Measurements from ENCODE around the gene FOXL1. TPM values are rescaled to one million over a fixed set of nuclear protein-coding genes. Genes with fewer than 3 reads are reported as not detected.

The FOXL1 gene
- total and polyA plus RNA-seq, 9 of the 15 experiments (the other 6 are each of a cell fraction or from before 2014, with no cell fraction given): not detected

GRCh38 chr16:86611941-86612340 is 33.6 kb downstream of the FOXL1 start:
- Histone ChIP-seq H4K20me1 (replicated peaks; ENCODE audit: control insufficient read depth, insufficient read depth, low read length) (no peaks in the 10 kb centered on the region), H3K4me1 (replicated peaks in 1 of 2; ENCODE audit: control insufficient read depth in 2 of 2, insufficient read depth in 2 of 2, low read length in 2 of 2) (no peaks in the 10 kb centered on the region), H2AFZ (ENCODE audit: low read depth, low read length) (no peak overlapping the region), H3K4me2 (ENCODE audit: insufficient read depth, low read length) (no peak overlapping the region), H3K9me1 (ENCODE audit: control insufficient read depth, insufficient read depth, low read length) (no peaks in the 10 kb centered on the region), H3K79me2 (ENCODE audit: control insufficient read depth, insufficient read depth, low read length) (no peaks in the 10 kb centered on the region), H3K4me3 (no peak overlapping the region), H3K27ac (ENCODE audit: extremely low read depth, low read depth, low read length) (no peak overlapping the region), H3K36me3 (ENCODE audit: control insufficient read depth, insufficient read depth, low read length) (no peaks in the 10 kb centered on the region), H3K27me3 (ENCODE audit: control insufficient read depth in 2 of 2, insufficient read depth in 2 of 2, low read length in 2 of 2) (peaks cover 18 to 31% of the 10 kb centered on the region in 2 experiments), H3K9me3 (replicated peaks; ENCODE audit: control insufficient read depth, insufficient read depth, low read depth, low read length) (no peaks in the 10 kb centered on the region), H3K9ac (ENCODE audit: insufficient read depth in 1 of 2, low read depth in 2 of 2, low read length in 2 of 2) (no peak overlapping the region)
- 0% methylated on average over 3 of the region's 3 CpGs for WGBS (ENCODE audit: insufficient coverage, low coverage, missing lambda C conversion rate)
- DNase-seq (ENCODE audit: extremely low read depth in 1 of 4, low spot score in 3 of 4) (no peak), FAIRE-seq (no peak), ATAC-seq (no peak)
- no TSS peak for BruUV-seq (replicated peaks)
- in situ Hi-C loops (cut with MboI) (no loop called here), intact Hi-C loops (cut with micrococcal nuclease) (no loop called here)
- TF ChIP-seq PTRF (tag; IDR thresholded peaks at IDR 0.05) (no peak), SRF (CRISPR knock-in tag; IDR thresholded peaks at IDR 0.05) (no peak), ZNF316 (IDR thresholded peaks at IDR 0.05) (peak; percentile 27; the same call in 1 of the 2 replicates)
- POLR2A ChIA-PET: no interaction called here
- CTCF ChIA-PET (ENCODE audit: low intra/inter-chr PET ratio): no interaction called here

DNA sequence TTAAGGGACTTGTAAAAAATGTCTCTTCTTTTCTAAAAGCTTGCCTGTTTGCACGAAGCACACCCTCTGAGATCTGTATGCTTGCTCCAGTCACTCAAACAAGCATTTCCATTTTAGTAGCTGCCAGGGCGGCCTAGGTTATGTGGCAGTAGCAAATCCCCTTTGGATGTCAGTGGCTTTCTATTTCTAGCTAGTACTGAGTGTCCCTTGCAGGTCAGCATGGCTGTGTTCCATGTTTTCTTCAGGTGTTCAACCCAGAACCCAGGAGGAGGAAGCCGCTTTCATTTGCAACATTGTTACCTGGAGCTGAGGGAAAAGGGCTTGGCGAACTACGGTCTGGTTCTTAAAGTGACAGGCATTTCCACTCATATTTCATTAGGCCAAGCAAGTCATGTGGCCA is 36.4 kb downstream of the FOXL1 start:
- FAIRE-seq (no peak), ATAC-seq (no peak), DNase-seq (ENCODE audit: extremely low read depth in 1 of 4, low spot score in 3 of 4) (no peak)
- H2AFZ ChIP-seq (ENCODE audit: low read depth, low read length): no peak overlapping the region
- H3K36me3 ChIP-seq (ENCODE audit: control insufficient read depth, insufficient read depth, low read length): no peaks in the 10 kb centered on the region
- H3K27ac ChIP-seq (ENCODE audit: extremely low read depth, low read depth, low read length): no peak overlapping the region
- intact Hi-C loops (cut with micrococcal nuclease) (no loop called here), in situ Hi-C loops (cut with MboI) (no loop called here)
- no peak overlapping the region for H3K9ac ChIP-seq (ENCODE audit: insufficient read depth in 1 of 2, low read depth in 2 of 2, low read length in 2 of 2)
- H3K9me3 ChIP-seq (replicated peaks; ENCODE audit: control insufficient read depth, insufficient read depth, low read depth, low read length): no peaks in the 10 kb centered on the region
- WGBS (ENCODE audit: insufficient coverage, low coverage, missing lambda C conversion rate): 0% methylated on average over 5 of the region's 5 CpGs
- H3K4me1 ChIP-seq (replicated peaks in 1 of 2; ENCODE audit: control insufficient read depth in 2 of 2, insufficient read depth in 2 of 2, low read length in 2 of 2): peaks cover 0 to 6% of the 10 kb centered on the region in 2 experiments; a peak in 3 of 5 replicates
- ChIA-PET CTCF (ENCODE audit: low intra/inter-chr PET ratio) (no interaction called here), POLR2A (interaction anchor here (0.8 kb wide), 1 partner anchor 20 kb away, joined by 5 read pairs; no protein-coding TSS in a partner anchor)
- no peaks in the 10 kb centered on the region for H3K79me2 ChIP-seq (ENCODE audit: control insufficient read depth, insufficient read depth, low read length)
- no peaks in the 10 kb centered on the region for H3K9me1 ChIP-seq (ENCODE audit: control insufficient read depth, insufficient read depth, low read length)
- H3K27me3 ChIP-seq (ENCODE audit: control insufficient read depth in 2 of 2, insufficient read depth in 2 of 2, low read length in 2 of 2): peaks cover 20 to 41% of the 10 kb centered on the region in 2 experiments
- no peak overlapping the region for H3K4me2 ChIP-seq (ENCODE audit: insufficient read depth, low read length)
- H3K4me3 ChIP-seq: no peak overlapping the region
- no peaks in the 10 kb centered on the region for H4K20me1 ChIP-seq (replicated peaks; ENCODE audit: control insufficient read depth, insufficient read depth, low read length)
- BruUV-seq (replicated peaks): no TSS peak
- TF ChIP-seq GABPB2 (CRISPR knock-in tag; conservative IDR thresholded peaks at IDR 0.05) (no peak), TOE1 (IDR thresholded peaks at IDR 0.05; ENCODE audit: borderline replicate concordance) (no peak), TOE1 (CRISPR knock-in tag; IDR thresholded peaks at IDR 0.05; ENCODE audit: borderline replicate concordance, low read depth) (no peak), ETV6 (IDR thresholded peaks at IDR 0.05; ENCODE audit: borderline replicate concordance in 1 of 2, low read depth in 2 of 2, low read length in 1 of 2) (no peak), ETV6 (CRISPR knock-in tag; IDR thresholded peaks at IDR 0.05; ENCODE audit: borderline replicate concordance) (no peak), RAD21 (CRISPR knock-in tag; conservative IDR thresholded peaks at IDR 0.05 in 1 of 2, IDR thresholded peaks at IDR 0.05 in 1 of 2) (no peak), MYNN (IDR thresholded peaks at IDR 0.05) (no peak), MYNN (CRISPR knock-in tag; IDR thresholded peaks at IDR 0.05) (no peak), ARNT (IDR thresholded peaks at IDR 0.05) (no peak)
- TF ChIP-seq, protein P1, sequence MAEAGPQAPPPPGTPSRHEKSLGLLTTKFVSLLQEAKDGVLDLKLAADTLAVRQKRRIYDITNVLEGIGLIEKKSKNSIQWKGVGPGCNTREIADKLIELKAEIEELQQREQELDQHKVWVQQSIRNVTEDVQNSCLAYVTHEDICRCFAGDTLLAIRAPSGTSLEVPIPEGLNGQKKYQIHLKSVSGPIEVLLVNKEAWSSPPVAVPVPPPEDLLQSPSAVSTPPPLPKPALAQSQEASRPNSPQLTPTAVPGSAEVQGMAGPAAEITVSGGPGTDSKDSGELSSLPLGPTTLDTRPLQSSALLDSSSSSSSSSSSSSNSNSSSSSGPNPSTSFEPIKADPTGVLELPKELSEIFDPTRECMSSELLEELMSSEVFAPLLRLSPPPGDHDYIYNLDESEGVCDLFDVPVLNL (CRISPR knock-in tag; IDR thresholded peaks at IDR 0.05; ENCODE audit: low read depth): no peak
- TF ChIP-seq, protein P2, sequence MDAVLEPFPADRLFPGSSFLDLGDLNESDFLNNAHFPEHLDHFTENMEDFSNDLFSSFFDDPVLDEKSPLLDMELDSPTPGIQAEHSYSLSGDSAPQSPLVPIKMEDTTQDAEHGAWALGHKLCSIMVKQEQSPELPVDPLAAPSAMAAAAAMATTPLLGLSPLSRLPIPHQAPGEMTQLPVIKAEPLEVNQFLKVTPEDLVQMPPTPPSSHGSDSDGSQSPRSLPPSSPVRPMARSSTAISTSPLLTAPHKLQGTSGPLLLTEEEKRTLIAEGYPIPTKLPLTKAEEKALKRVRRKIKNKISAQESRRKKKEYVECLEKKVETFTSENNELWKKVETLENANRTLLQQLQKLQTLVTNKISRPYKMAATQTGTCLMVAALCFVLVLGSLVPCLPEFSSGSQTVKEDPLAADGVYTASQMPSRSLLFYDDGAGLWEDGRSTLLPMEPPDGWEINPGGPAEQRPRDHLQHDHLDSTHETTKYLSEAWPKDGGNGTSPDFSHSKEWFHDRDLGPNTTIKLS (IDR thresholded peaks at IDR 0.05; ENCODE audit: borderline replicate concordance, low read depth): no peak

All from K562 (cell line).